ENCODE measurements around the gene KRT5.
"Not testable (repeated sequence)": the region's sequence is repeated elsewhere in the genome, so short reads cannot be mapped to it uniquely, and the experiment has no call there.

The KRT5 gene

GRCh38 chr12:52506858-52507715 lies 13.1 kb downstream of the KRT5 start:
- DNase-seq (ENCODE audit: low read depth) = peak; percentile 10
- H3K4me3 ChIP-seq (ENCODE audit: low read depth, low read length) = no peak overlapping the region
- peak; percentile 57 for TF ChIP-seq CTCF (IDR thresholded peaks at IDR 0.05; ENCODE audit: control insufficient read depth, extremely low read depth, insufficient read depth)

- no peak for DNase-seq (ENCODE audit: low read depth)
- H3K4me3 ChIP-seq (ENCODE audit: low read depth, low read length) = no peak overlapping the region
- no peak for TF ChIP-seq CTCF (IDR thresholded peaks at IDR 0.05; ENCODE audit: control insufficient read depth, extremely low read depth, insufficient read depth)
Measured at GRCh38 chr12:52502877-52503276, 17.3 kb downstream of the KRT5 start.

GRCh38 chr12:52501490-52501889 lies 18.7 kb downstream of the KRT5 start:
- DNase-seq (ENCODE audit: low read depth) = no peak

GRCh38 chr12:52500574-52500973 lies 19.6 kb downstream of the KRT5 start:
- H3K4me3 ChIP-seq (ENCODE audit: low read depth, low read length); DNase-seq (ENCODE audit: low read depth): not testable (repeated sequence)

More at GRCh38 chr12:52501490-52501889, 18.7 kb downstream of the KRT5 start:
- H3K4me3 ChIP-seq (ENCODE audit: low read depth, low read length) = no peak overlapping the region
- TF ChIP-seq CTCF (IDR thresholded peaks at IDR 0.05; ENCODE audit: control insufficient read depth, extremely low read depth, insufficient read depth) = no peak

GRCh38 chr12:52499806-52500560 lies 20.2 kb downstream of the KRT5 start:
- no peak for DNase-seq (ENCODE audit: low read depth)
- no peak for TF ChIP-seq CTCF (IDR thresholded peaks at IDR 0.05; ENCODE audit: control insufficient read depth, extremely low read depth, insufficient read depth)
- H3K4me3 ChIP-seq (ENCODE audit: low read depth, low read length) = no peak overlapping the region

- DNase-seq (ENCODE audit: low read depth) = no peak
- TF ChIP-seq CTCF (IDR thresholded peaks at IDR 0.05; ENCODE audit: control insufficient read depth, extremely low read depth, insufficient read depth) = no peak
- no peak overlapping the region for H3K4me3 ChIP-seq (ENCODE audit: low read depth, low read length)
Measured at GRCh38 chr12:52498946-52499345, 21.2 kb downstream of the KRT5 start.

GRCh38 chr12:52497975-52498374 lies 22.2 kb downstream of the KRT5 start:
- no peak for TF ChIP-seq CTCF (IDR thresholded peaks at IDR 0.05; ENCODE audit: control insufficient read depth, extremely low read depth, insufficient read depth)
- no peak overlapping the region for H3K4me3 ChIP-seq (ENCODE audit: low read depth, low read length)
- DNase-seq (ENCODE audit: low read depth) = no peak
